Adipocyte (in vitro differentiated cells): ENCODE measurements around the gene STX1B.
"Not testable (repeated sequence)": the region's sequence is repeated elsewhere in the genome, so short reads cannot be mapped to it uniquely, and the experiment has no call there.

Experiments used
- DNase-seq: peaks from one replicate; pipeline ENCODE4 v3.0.0-alpha.2; 2015; ENCODE audit warnings: low read depth
- H3K27me3 ChIP-seq: replicated peaks from 2 replicates; pipeline ENCODE4 v1.7.0; 2013; ENCODE audit warnings: mild to moderate bottlenecking, low read length, moderate library complexity; ENCODE audit not compliant: control insufficient read depth, insufficient read depth
- H3K36me3 ChIP-seq: 2 replicates; pipeline ENCODE4 v1.7.0; 2013; ENCODE audit warnings: low read length, mild to moderate bottlenecking, moderate library complexity; ENCODE audit not compliant: control insufficient read depth, insufficient read depth, severe bottlenecking
- H3K4me1 ChIP-seq: 2 replicates; pipeline ENCODE4 v1.7.0; 2013; ENCODE audit warnings: mild to moderate bottlenecking, low read length, moderate library complexity; ENCODE audit not compliant: control insufficient read depth, insufficient read depth
- H3K4me3 ChIP-seq: 2 replicates; pipeline ENCODE4 v1.7.0; 2013; ENCODE audit warnings: mild to moderate bottlenecking, low read length, moderate library complexity
- H3K9ac ChIP-seq: 2 replicates; pipeline ENCODE4 v1.7.0; 2013; ENCODE audit warnings: mild to moderate bottlenecking, low read length, moderate library complexity
- H3K9me3 ChIP-seq: 2 replicates; pipeline ENCODE4 v1.7.0; 2013; ENCODE audit warnings: mild to moderate bottlenecking, low read length, moderate library complexity; ENCODE audit not compliant: control insufficient read depth

The STX1B gene

DNA sequence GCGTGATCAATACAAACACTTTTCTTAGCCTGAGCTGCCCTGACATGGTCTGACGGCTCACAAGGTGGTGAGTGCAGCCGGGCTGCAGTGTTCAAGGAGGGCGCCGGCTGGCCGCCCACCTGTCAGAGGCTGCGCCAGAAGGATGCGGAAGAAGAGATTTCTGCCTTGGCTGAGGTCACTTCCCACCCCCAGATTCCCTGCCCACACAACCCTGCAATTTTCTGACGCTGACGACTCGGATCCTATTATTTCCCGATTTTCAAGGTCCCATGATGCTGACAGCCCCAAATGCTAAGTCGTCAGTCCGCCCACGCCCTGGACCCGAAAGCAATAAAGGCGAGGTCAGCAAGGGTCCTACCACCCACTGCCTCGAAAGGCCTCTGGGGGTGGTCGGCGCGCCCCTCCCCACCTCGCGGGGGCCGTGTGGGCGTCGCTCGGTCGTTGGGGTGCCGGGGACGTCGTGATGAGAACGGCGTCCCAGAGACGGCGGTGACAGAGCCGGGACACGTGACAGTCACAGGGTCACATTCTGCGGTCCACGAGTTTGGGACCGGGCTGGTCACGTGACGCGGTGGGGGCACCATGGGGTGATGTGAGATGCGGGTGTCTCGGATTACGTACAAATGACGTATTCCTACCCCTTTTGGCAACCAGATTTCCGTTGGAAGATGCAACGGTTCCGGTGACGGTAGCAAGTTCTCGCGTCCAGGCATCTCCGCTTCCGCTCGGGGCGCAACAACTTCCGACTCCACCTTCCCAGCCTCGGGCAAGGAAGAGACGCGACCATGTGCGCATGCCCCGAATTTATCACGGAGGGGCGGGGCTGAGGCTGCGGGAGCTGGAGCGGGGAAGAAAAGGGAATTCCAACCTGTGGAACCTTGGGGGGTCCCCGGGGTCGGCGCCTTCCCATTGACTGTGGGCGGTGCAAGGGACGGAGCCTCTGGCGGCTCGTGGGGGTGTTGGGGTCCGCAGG lies 22.6 kb upstream of the STX1B start, which contains the start of gene STX4:
Gene STX4, plus strand, starts transcription at position 823 of the 973 bp plus-strand sequence. CDS start 248 bp downstream, outside the sequence.
- H3K27me3 ChIP-seq, result no peaks in the 10 kb centered on the region
- H3K4me3 ChIP-seq, result peak within 1 kb of the TSS; percentile 100
- peak within 1 kb of the TSS; percentile 99 for H3K9ac ChIP-seq
- DNase-seq, result peak; percentile 99
- no peaks in the 10 kb centered on the region for H3K9me3 ChIP-seq
- peaks cover 5% of the 10 kb centered on the region for H3K36me3 ChIP-seq
- H3K4me1 ChIP-seq, result peaks cover 14% of the 10 kb centered on the region

DNA sequence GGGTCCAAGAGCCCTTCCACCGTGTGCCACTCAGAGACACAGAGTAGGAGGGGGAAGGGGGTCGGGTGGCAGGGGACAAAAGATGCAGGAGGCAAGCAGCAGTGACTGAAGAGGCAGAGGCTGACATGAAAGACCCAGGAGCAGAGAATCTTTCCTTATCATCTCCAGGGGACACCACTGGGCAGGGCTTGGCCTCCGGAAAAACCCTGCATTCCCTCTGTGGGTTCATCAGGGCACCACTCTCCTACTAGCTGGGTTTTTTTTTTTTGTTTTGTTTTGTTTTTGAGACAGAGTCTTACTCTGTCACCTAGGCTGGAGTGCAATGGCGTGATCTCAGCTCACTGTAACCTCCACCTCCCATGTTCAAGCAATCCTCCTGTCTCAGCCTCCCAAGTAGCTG lies 20.8 kb upstream of the STX1B start:
- Histone ChIP-seq H3K9me3 (no peaks in the 10 kb centered on the region), H3K4me1 (peaks cover 14% of the 10 kb centered on the region), H3K36me3 (no peaks in the 10 kb centered on the region), H3K27me3 (no peaks in the 10 kb centered on the region), H3K9ac (no peak overlapping the region), H3K4me3 (no peak overlapping the region)
- no peak for DNase-seq

DNA sequence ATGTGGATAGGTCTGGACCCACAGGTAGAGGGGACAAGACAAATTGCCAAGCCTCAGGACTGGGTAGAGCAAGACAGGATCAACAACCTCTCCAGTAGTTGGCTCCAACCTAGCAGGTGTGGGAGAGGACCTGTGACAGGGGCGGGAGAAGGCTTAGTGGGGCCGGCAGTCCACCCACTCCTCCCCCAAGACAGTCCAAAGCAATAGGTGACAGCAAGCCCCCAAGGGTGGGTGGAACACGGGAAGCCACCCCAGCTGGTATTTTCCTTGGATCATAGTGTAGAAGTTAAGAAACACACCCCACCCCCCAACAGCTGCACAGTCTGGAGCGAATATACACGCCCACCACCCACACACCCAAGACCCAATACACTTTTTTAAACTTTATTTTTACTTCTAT lies 18.8 kb upstream of the STX1B start:
- H3K4me1 ChIP-seq, result peaks cover 7% of the 10 kb centered on the region
- DNase-seq, result no peak
- H3K27me3 ChIP-seq, result no peaks in the 10 kb centered on the region
- H3K36me3 ChIP-seq, result no peaks in the 10 kb centered on the region
- H3K9me3 ChIP-seq, result no peaks in the 10 kb centered on the region
- no peak overlapping the region for H3K9ac ChIP-seq
- H3K4me3 ChIP-seq, result no peak overlapping the region

DNA sequence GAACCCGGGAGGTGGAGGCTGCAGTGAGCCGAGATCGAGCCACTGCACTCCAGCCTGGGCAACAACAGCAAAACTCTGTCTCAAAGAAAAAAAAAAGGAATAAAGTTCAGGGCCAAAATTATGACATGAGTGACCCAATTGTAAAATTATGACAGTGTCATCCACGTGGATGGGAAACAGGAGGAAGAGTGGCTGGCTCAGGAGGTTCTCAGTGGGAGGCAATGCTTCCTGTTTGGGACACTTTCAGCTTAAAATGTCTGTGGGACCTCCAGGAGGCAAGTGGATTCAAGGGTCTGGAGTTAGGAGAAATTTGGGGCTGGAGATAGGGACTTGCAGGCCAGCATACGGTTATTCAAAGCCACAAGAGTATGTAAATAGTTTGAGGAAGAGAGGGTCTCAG lies 14.9 kb upstream of the STX1B start:
- Histone ChIP-seq H3K4me3 (no peak overlapping the region), H3K4me1 (no peaks in the 10 kb centered on the region), H3K9me3 (no peaks in the 10 kb centered on the region), H3K36me3 (no peaks in the 10 kb centered on the region), H3K9ac (no peak overlapping the region), H3K27me3 (no peaks in the 10 kb centered on the region)
- DNase-seq, result no peak

DNA sequence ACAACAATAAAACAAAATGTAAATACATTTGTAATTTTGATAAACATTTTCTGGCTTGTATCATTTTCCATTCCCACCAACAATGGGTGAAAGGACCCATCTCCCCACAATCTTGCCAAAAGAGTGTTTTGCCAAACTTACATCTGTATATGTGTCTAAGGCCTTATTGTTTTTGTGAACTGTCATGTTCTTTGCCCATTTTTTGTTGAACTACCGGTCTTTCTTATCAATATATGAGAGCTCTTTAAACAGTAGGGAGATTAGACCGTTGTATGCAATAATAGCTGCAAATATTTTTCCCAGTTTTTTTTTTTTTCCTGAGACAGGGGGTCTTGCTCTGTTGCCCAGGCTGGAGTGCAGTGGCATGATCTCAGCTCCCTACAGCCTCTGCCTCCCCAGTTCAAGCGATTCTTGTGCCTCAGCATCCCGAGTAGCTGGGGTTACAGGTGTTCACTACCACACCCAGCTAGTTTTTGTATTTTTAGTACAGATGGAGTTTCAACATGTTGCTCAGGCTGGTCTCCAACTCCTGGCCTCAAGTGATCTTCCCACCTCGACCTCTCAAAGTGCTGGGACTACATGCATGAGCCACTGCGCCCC lies 13.3 kb upstream of the STX1B start:
- no peaks in the 10 kb centered on the region for H3K27me3 ChIP-seq
- no peak for DNase-seq
- H3K9ac ChIP-seq, result no peak overlapping the region
- H3K36me3 ChIP-seq, result no peaks in the 10 kb centered on the region
- no peaks in the 10 kb centered on the region for H3K4me1 ChIP-seq
- H3K9me3 ChIP-seq, result no peaks in the 10 kb centered on the region
- no peak overlapping the region for H3K4me3 ChIP-seq

GRCh38 chr16:31023252-31023602 lies 12.8 kb upstream of the STX1B start:
- DNase-seq, result no peak
- Histone ChIP-seq H3K36me3 (no peaks in the 10 kb centered on the region), H3K9me3 (no peaks in the 10 kb centered on the region), H3K4me1 (no peaks in the 10 kb centered on the region), H3K9ac (no peak overlapping the region), H3K27me3 (no peaks in the 10 kb centered on the region), H3K4me3 (no peak overlapping the region)

DNA sequence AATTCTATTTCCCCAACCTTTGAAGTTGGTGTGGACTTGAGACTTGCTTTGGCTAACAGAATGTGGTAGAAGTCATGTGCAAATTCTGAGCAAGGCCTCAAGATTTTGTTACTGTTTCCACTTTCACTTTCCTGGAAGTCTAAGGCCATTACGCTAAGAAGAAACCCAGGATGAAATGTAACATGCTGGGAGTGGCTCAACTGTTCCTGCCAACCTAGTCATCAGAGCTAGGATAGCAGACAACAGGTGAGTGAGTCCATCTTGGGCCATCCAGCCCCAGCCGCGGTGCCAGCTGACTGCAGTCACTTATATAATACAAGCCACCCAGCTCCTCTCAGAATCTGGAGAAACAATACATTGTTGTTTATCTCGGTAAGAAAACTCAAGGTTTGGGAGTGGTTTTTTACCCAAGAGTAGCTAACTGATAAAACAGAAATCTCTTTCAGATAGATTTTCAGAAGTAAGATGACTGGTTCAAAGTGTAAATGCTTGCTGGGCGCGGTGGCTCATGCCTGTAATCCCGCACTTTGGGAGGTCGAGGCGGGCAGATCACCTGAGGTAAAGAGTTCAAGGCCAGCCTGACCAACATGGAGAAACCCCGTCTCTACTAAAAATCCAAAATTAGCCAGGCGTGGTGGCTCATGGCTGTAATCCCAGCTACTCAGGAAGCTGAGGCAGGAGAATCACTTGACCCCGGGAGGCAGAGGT lies 12.3 kb upstream of the STX1B start:
- Histone ChIP-seq H3K9ac (no peak overlapping the region), H3K36me3 (no peaks in the 10 kb centered on the region), H3K4me3 (no peak overlapping the region), H3K4me1 (no peaks in the 10 kb centered on the region), H3K9me3 (no peaks in the 10 kb centered on the region), H3K27me3 (no peaks in the 10 kb centered on the region)
- DNase-seq, result no peak

DNA sequence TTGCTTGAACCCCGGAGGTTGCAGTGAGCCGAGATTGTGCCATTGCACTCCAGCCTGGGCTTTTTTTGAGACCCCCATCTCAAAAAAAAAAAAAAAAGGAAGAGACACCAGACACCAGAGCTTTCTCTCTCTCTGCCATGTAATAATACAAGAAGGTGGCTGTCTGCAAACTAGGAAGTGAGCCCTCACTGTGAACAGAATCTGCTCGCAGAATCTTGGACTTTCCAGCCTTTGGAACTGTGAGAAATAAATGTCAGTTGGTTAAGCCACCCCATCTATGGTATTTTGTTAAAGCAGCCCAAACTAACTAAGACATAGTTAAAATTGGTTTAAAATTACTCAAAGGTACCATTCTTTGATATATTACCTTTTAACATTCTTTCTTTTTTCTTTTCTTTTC lies 10.1 kb upstream of the STX1B start:
- H3K9ac ChIP-seq, result no peak overlapping the region
- H3K9me3 ChIP-seq, result no peaks in the 10 kb centered on the region
- H3K4me1 ChIP-seq, result no peaks in the 10 kb centered on the region
- H3K27me3 ChIP-seq, result no peaks in the 10 kb centered on the region
- no peaks in the 10 kb centered on the region for H3K36me3 ChIP-seq
- DNase-seq, result no peak
- no peak overlapping the region for H3K4me3 ChIP-seq

DNA sequence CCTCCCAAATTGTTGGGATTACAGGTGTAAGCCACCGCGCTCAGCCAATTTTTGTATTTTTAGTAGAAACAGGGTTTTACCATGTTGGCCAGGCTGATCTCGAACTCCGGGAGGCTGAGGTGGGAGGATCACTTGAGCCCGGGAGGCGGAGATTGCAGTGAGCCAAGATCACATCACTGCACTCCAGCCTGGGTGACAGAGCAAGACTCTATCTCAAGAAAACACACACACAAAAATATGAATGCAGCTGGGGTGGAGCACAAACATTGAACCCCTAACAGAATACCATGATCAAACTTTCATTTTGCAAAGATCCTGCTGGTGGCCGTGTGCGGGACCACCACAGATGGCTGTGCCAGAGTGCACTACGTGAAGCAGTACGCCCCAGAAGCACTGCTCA lies 7.3 kb upstream of the STX1B start:
- not testable (repeated sequence) for H3K4me3 ChIP-seq, H3K36me3 ChIP-seq, H3K4me1 ChIP-seq, DNase-seq, H3K27me3 ChIP-seq, H3K9ac ChIP-seq, H3K9me3 ChIP-seq

DNA sequence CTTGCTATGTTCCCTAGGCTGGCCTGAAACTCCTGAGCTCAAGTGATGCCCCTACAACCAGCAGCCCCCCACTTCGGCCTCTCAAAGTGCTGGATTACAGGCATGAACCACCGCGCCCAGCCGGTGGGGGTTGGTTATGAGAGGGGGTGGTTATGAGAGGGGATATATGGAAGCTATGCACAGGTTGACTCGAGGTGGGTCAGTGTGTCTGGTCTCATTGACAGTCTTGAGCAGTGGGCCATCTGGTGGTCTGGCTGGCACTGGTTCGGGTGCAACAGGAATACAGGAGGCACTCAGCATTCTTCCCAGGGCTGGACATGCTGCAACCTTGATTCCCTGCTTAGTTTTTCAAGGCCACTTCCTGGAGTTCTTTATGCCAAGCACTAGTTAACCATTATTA lies 5.6 kb upstream of the STX1B start:
- H3K9me3 ChIP-seq, result no peaks in the 10 kb centered on the region
- H3K4me1 ChIP-seq, result no peaks in the 10 kb centered on the region
- H3K27me3 ChIP-seq, result peaks cover 16% of the 10 kb centered on the region
- no peaks in the 10 kb centered on the region for H3K36me3 ChIP-seq
- no peak overlapping the region for H3K9ac ChIP-seq
- DNase-seq, result no peak
- H3K4me3 ChIP-seq, result no peak overlapping the region

- peaks cover 19% of the 10 kb centered on the region for H3K27me3 ChIP-seq
- H3K4me1 ChIP-seq, DNase-seq, H3K9me3 ChIP-seq, H3K36me3 ChIP-seq, H3K4me3 ChIP-seq, H3K9ac ChIP-seq: not testable (repeated sequence)
Measured at GRCh38 chr16:31013292-31013691, 2.9 kb upstream of the STX1B start.
